Colonic mucosa (tissue), 4 donors: Measurements from ENCODE around the gene EVC. TPM values are rescaled to one million over a fixed set of nuclear protein-coding genes. Genes with fewer than 3 reads are reported as not detected.
A peak's percentile ranks its signal among the peaks of the same experiment; 100 is the strongest.

Experiments
- DNase-seq: peaks from one replicate; pipeline ENCODE4 v3.0.0-alpha.2; 2020
- H3K27ac ChIP-seq: fragments of 200-600 bp; one replicate; pipeline ENCODE4 v1.8.0; 2021
- H3K27me3 ChIP-seq: fragments of 200-600 bp; one replicate; pipeline ENCODE4 v1.8.0; 2021
- H3K36me3 ChIP-seq: fragments of 200-600 bp; one replicate; pipeline ENCODE4 v1.8.0; 2021
- H3K4me1 ChIP-seq: fragments of 200-600 bp; one replicate; pipeline ENCODE4 v1.8.0; 2021; ENCODE audit warnings: mild to moderate bottlenecking
- H3K4me3 ChIP-seq: fragments of 200-600 bp; one replicate; pipeline ENCODE4 v1.8.0; 2021
- H3K9ac ChIP-seq, 2 donors: one replicate each; pipeline ENCODE4 v1.7.0; 2013; ENCODE audit warnings: control low read depth in 2 of 2, low read depth in 2 of 2, low read length in 2 of 2
- H3K9me3 ChIP-seq: fragments of 200-600 bp; one replicate; pipeline ENCODE4 v1.8.0; 2021
- intact Hi-C: fragments of 100-400 bp; cut with DNase I; formaldehyde crosslinking; loops from one replicate; pipeline ENCODE4 v1.14.1; 2022
- total RNA-seq, 2 donors: library from RNA; stranded (reverse); fragmentation: NEBNext Ultra II Directional in 1 of 2; extraction: Animal tissue kit (Norgen Biotek cat#: 25700) in 1 of 2; gene quantifications; one replicate each; pipeline ENCODE4 v1.2.1, GENCODE V29; 2021
- TF ChIP-seq, protein P1 (sequence below): fragments of 200-600 bp; IDR thresholded peaks from one replicate; pipeline ENCODE4 v1.8.0; 2022; ENCODE audit warnings: antibody characterized with exemption, mild to moderate bottlenecking
- donor health status: healthy.
- donor health status: DM: no; HTN: no; CAD: no.
- donor health status: DM: no; HTN: no; CAD: no.

EVC gene
- total RNA-seq, 2 donors from 2014 or later = 1.1 to 4.1 TPM

DNA sequence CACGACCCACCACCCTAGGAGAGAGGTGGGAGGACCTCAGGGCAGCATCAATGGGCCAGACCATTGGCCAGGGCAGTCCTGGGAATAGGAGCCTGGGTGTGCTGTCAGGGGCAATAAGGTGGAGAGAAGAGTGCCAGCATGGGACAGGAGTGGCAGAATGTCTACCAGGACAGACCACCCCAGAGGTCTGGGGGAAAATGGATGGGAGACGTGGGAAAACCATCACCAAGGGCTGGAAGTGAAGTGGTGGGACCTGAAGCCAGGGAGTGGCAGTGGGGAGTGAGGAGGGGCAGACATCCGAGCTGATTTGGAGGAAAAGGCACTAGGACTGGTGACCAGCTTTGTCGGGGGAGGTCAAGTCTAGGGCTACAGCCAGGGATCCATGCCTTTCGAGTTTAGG lies 3.6 kb upstream of the EVC start:
- peak overlapping the region; percentile 49 for H3K4me3 ChIP-seq
- TF ChIP-seq, protein P1, sequence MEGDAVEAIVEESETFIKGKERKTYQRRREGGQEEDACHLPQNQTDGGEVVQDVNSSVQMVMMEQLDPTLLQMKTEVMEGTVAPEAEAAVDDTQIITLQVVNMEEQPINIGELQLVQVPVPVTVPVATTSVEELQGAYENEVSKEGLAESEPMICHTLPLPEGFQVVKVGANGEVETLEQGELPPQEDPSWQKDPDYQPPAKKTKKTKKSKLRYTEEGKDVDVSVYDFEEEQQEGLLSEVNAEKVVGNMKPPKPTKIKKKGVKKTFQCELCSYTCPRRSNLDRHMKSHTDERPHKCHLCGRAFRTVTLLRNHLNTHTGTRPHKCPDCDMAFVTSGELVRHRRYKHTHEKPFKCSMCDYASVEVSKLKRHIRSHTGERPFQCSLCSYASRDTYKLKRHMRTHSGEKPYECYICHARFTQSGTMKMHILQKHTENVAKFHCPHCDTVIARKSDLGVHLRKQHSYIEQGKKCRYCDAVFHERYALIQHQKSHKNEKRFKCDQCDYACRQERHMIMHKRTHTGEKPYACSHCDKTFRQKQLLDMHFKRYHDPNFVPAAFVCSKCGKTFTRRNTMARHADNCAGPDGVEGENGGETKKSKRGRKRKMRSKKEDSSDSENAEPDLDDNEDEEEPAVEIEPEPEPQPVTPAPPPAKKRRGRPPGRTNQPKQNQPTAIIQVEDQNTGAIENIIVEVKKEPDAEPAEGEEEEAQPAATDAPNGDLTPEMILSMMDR = no peak
- H3K9me3 ChIP-seq = no peaks in the 10 kb centered on the region
- H3K27ac ChIP-seq = no peak overlapping the region
- no peak overlapping the region for H3K9ac ChIP-seq
- H3K4me1 ChIP-seq = no peaks in the 10 kb centered on the region
- intact Hi-C loops = no loop called here
- no peak for DNase-seq
- H3K27me3 ChIP-seq = no peaks in the 10 kb centered on the region
- no peaks in the 10 kb centered on the region for H3K36me3 ChIP-seq

DNA sequence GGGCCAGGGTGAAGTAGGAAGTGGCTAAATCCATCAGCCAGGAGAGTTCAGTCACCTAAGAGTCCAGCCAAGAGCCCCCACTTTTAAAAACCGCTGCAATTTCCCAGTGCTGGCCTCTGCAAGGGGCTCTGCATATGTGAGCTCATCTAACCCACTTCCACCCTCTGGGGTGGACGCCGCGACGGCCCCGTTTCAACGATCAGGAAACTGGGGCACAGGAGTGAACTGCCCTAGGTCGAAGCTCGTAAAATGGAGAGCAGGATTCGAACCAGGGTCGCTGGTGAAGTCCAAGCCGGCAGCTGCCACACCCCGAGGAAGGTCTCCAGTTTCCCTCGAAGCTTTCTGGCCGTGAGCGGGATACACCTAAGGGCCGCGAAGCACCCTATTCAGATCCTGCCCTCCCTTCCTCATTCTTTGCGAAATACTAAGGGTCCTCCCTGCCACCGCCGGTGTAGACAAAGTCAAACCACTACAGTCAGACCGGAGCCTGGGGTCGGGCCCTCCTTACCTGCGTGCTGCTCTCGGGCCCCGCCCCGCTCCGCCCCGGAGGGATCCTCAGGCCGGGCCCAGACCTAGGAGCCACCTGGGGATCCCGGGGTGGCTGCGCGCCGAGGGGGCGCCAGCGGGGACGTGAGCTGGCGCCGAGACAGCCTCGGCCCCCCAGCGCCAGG lies 3.1 kb upstream of the EVC start:
- DNase-seq = no peak
- intact Hi-C loops = no loop called here
- H3K27me3 ChIP-seq = no peaks in the 10 kb centered on the region
- H3K4me1 ChIP-seq = no peaks in the 10 kb centered on the region
- peak overlapping the region; percentile 49 for H3K4me3 ChIP-seq
- TF ChIP-seq, protein P1 = no peak
- peak overlapping the region in 1 of 2 donors; percentile 76 for H3K9ac ChIP-seq
- no peaks in the 10 kb centered on the region for H3K36me3 ChIP-seq
- H3K9me3 ChIP-seq = no peaks in the 10 kb centered on the region
- H3K27ac ChIP-seq = peak overlapping the region; percentile 39

DNA sequence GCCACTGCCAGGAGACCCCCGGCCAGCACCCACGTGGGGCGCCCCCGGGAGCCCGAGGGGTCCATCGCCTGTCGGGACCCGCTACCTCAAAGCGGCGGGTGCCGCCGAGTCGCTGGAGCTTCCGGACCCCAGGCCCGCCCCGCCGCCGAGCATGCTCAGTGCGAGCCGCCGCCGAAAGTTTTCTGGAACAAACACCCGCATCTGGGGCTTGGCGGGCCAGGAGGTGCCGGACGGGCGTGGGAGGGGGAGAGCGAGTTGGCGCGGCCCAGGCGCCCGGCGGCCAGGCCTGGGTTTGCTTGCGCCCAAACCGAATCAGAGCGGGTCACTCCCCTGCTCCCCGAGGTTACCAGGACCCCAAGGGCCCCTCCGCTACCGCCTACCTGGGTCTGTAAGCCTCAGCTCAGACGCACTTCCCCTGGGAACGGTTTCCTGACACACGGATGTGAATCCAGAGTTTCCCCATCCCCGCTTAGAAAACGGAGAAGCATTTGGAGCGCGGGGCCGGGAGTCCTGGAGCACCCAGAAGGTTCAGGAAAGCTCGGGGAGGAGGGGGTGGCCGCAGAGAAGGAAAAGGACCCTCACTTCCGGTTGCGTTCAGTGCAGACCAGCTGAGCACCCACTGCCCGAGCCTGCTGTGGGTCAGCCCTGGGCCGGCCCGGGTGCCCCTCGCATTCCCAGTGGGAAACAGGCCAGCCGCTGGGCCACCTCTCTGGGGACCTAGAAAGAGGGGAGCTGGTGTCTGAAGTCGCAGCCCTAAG lies 2.4 kb upstream of the EVC start, which contains the start of gene EVC2:
TSS of gene EVC2 (minus strand) at position 111 of the 758 bp plus-strand sequence. CDS start at position 65, 46 bp downstream.
- Histone ChIP-seq H3K9ac (peak within 1 kb of the TSS in 1 of 2 donors; percentile 76), H3K36me3 (no peaks in the 10 kb centered on the region), H3K4me1 (no peaks in the 10 kb centered on the region), H3K27me3 (no peaks in the 10 kb centered on the region), H3K27ac (peak within 1 kb of the TSS; percentile 39), H3K9me3 (no peaks in the 10 kb centered on the region), H3K4me3 (peak within 1 kb of the TSS; percentile 49)
- DNase-seq = peak; percentile 55
- intact Hi-C loops = no loop called here
- TF ChIP-seq, protein P1 = no peak

DNA sequence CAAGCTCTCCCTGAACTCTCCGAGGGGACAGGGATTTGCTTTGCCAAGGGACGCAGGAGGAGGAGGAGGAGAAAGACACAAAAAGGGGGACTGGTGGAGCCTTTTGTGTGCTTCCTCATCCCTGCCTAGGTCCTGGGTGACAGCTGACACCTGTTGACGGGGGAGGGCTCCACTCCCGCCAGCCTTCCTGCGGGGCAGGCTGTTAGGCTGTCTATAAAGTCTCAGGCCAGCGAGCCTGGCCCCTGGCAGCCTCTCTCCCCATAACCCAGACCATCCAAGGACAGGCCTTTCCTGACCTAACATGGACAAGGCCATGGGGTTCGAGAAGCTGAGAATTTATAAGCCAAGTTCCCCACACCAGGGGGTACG lies 1.8 kb upstream of the EVC start:
- H3K27me3 ChIP-seq = no peaks in the 10 kb centered on the region
- TF ChIP-seq, protein P1 = no peak
- no peaks in the 10 kb centered on the region for H3K9me3 ChIP-seq
- intact Hi-C loops = no loop called here
- no peak overlapping the region for H3K4me3 ChIP-seq
- no peaks in the 10 kb centered on the region for H3K36me3 ChIP-seq
- H3K9ac ChIP-seq = peak overlapping the region in 1 of 2 donors; percentile 24
- no peak for DNase-seq
- no peaks in the 10 kb centered on the region for H3K4me1 ChIP-seq
- H3K27ac ChIP-seq = peak overlapping the region; percentile 39

DNA sequence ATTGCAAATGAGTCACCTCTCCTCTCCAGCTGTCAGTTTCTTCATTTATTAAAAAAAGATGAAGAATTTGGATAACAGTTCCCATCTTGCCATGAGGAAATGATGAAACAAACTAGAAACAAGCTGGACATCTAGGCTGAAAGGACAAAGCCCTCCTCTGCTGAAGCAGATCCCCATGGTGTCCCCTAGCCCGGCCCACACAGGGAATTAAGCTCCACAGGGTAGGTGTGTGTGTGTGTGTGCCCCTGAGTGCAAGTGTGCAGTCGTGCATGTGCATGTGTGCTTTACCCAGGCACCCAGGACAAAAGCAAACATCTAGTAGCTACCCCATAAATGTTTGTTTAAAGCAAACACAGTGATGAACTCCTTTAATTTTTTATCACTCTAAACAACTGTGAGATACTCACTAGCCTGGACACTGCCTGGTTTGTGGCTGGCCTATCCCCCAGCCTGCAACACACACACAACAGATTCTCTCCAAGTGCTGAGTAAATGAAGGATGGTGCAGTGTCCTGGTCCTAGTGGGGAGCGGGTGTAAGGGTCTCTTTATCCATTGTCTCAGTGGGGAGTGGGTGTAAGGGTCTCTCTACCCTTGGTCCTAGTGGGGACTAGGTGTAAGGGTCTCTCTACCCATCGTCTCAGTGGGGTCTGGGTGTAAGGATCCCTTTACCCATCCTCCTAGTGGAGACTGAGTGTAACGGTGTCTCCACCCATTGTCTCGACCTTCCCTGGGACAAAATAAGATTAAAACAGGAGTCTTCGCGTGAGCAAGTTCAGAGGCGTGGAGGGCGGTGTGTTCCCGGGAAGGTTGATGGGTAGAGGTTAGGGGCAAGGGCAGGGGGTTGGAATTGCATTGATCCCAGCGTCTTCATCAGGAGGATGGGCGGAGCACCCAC lies 688 bp upstream of the EVC start:
- TF ChIP-seq, protein P1 = no peak
- Histone ChIP-seq H3K9ac (peak overlapping the region in 1 of 2 donors; percentile 60), H3K4me1 (no peaks in the 10 kb centered on the region), H3K9me3 (no peaks in the 10 kb centered on the region), H3K27ac (no peak overlapping the region), H3K27me3 (no peaks in the 10 kb centered on the region), H3K4me3 (peak overlapping the region; percentile 7), H3K36me3 (no peaks in the 10 kb centered on the region)
- intact Hi-C loops = no loop called here
- DNase-seq = no peak
